PC-3 (cell line): ENCODE results near the gene GCDH.

ENCODE experiments used
- CTCF ChIP-seq: fragments of 300-600 bp; sonication (generic); conservative IDR thresholded peaks from 2 replicates; pipeline ENCODE4 v1.5.1; 2017; ENCODE audit warnings: antibody characterized with exemption, low read depth, mild to moderate bottlenecking, low read length
- EZH2 ChIP-seq: fragments of 300-600 bp; sonication (generic); IDR thresholded peaks from one replicate; pipeline ENCODE4 v1.6.1; 2017; ENCODE audit warnings: antibody characterized with exemption, mild to moderate bottlenecking, low read length; ENCODE audit not compliant: unreplicated experiment

GRCh38 chr19:12933287-12934072 lies 42.5 kb downstream of the GCDH start, which contains the start of gene FARSA:
- TF ChIP-seq EZH2: no peak
- no peak for TF ChIP-seq CTCF
